HG02938 (cell line): ENCODE measurements around the gene STPG1.

Experiments
- ATAC-seq: cut with Tn5 transposase; IDR thresholded peaks from one replicate; pipeline ENCODE4 v1.9.1; 2021; ENCODE audit warnings: mild to moderate bottlenecking, moderate library complexity; ENCODE audit not compliant: unreplicated experiment

The STPG1 gene

DNA sequence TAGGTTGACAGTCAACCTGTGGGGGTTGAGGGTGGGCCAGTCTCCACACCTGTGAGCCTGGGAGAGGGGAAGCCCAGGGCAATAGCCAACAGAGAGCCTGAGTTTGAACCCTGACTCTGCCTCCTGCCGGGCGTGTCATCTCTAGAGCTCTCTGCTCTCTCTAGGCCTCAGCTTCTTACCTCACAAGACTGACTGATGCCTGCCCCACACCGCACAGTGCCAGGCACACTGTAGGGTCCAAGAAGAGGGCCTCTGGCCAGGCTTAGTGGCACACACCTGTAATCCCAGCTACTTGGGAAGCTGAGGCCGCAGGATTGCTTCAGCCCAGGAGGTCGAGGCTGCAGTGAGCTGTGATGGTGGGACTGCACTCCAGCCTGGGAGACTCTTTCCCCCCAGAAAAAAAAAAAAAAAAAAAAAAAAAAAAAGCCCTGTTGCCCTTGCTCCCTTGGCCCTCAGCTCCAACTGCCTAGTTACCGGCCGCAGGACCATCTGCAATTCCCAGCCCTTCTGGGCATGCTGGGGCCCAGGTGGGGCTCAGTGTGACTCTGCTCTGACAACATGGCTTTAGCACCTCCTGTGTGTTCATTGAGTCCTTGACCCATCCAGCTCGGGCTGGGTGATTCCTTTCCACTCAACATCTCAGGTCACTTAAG, 69.4 kb downstream of the STPG1 start:
- no peak for ATAC-seq

DNA sequence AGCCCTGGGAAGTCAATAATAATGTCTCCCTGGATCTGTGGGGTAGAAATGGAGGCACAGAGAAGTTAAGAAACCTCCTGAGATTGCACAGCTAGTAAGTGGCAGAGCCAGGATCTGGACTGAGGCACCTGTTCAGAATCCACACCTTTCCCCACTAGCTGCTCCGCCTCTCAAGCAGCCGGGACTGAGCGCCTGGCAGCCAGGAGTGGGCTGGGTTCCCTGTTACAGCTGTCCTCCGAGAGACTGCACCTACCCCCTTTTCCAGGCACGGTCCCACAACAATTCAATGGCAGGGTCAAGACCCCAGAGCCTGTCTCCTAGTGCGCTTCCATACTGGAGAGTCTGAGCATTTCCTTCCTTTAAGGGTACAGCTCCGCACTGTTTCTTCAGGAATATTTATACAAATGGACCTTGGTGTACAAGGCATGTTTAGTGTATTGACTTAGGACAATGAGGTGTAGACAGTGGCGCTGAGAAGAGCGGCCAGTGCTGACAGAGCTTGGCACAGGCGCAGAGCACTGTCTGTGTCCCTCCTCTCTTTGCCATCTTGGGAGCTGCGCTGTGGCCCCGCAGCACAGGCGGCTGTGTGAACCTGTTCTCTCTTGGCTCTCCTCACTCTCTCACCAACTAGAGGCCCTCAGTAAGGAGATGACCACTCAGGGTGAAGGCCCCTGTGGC, 70.0 kb downstream of the STPG1 start:
- ATAC-seq = no peak

DNA sequence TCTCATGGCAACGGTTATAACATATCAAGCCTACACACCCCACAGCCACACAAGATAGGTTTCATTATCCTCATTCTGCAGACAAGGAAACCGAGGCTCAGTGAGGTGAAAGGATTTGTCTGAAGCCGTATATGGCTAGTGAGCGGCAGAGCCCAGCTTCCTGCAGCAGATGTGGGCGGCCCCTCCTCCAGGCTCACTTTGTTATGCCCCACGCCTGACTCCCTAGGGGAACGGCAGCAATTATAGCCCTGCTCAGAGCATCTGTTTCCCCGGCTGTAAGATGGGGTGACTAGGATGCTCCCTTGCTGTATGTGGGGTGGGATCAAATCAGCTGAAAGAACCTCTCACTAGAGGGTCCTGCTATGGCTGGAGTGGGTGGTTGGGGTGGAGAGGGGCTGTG, 72.3 kb downstream of the STPG1 start:
- no peak for ATAC-seq

DNA sequence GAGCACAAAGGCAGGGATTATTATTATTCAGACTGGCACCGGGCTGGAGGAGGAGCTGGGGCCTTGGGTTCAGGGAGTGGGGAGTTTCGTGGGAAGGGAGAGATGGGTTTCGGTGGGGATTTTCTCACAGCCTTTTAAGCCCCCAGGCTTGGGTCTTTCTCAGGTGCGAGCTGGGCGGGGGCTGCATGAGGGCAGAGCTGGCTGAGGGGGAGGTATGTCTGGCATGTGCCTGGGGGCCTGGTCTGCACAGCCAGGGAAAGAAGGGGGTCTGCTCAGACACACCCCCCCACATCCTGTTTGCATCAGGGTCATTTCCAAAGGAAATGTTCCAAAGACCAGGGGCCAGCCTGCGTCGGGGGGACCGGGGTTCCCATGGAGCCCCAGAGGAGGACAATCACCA, 72.8 kb downstream of the STPG1 start:
- ATAC-seq = no peak

DNA sequence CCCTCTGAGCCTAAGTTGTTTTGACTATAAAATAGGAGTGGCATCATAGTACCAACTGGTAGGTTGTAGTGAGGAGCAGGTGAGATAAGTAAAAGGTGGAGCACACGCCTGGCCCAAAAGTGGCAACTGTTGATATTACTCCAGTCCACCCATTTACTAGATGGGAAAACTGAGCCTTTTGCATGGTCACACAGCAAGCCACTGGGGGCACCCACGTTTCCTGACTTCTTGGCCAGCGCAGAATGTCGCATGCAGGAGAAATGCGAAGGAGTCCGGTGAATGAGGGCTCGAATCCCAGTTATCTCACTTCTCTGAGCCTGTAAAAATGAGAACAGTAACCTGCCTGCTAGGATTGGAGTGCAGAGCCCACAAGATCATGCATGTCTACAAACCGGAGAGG, 73.6 kb downstream of the STPG1 start:
- ATAC-seq = no peak

DNA sequence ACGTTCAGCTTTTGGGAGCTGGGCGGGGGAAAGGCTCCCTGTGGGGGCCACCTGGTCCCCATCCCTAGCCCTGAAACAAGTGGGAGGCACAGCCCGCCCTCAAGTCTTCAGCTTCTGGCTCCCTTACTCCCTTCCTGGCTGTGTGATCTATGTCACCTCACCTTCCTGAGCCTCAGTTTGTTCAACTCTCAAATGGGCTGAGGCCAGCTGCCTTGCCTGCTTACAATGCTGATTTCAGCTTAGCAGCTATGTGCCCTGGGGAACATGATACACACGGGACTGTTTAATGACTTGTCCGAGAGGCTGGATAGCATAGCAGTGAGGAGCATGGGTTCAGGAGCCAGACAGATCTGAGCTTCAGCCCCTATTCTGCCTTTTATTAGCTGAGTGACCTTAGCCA, 75.1 kb downstream of the STPG1 start:
- no peak for ATAC-seq

DNA sequence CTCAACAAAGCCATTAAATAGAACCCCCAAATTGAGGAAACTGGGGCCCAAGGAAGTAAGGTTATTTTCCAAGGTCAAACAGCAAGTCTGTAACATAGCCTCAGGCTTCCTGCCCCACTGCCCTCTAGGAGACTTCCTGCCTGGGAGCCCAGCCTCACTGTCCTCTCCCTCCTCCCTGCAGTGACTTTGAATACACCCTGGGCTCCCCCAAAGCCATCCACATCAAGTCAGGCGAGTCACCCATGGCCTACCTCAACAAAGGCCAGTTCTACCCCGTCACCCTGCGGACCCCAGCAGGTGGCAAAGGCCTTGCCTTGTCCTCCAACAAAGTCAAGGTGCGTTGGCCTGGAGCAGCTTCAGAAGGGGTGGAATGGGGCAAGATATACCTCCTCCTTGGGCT, 76.1 kb downstream of the STPG1 start:
- no peak for ATAC-seq

DNA sequence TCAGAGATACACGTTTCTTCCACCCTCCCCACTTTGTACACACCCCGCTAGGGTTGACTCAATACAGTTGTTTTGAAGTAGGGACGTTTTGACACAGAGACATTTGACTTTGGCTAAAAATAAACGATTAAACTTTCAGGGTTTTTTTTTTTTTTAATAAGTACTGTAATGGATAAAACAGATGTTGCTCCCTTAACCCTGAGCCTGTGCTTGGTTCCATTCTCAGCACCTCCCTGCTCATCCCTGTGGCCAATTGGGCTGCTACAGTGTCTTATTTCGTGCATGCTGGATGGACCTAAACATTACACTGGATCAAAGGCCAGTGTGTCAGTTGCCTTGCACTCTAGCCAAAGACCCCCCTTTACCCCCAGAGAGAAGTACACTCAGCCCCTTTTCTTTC, 77.5 kb downstream of the STPG1 start:
- no peak for ATAC-seq

DNA sequence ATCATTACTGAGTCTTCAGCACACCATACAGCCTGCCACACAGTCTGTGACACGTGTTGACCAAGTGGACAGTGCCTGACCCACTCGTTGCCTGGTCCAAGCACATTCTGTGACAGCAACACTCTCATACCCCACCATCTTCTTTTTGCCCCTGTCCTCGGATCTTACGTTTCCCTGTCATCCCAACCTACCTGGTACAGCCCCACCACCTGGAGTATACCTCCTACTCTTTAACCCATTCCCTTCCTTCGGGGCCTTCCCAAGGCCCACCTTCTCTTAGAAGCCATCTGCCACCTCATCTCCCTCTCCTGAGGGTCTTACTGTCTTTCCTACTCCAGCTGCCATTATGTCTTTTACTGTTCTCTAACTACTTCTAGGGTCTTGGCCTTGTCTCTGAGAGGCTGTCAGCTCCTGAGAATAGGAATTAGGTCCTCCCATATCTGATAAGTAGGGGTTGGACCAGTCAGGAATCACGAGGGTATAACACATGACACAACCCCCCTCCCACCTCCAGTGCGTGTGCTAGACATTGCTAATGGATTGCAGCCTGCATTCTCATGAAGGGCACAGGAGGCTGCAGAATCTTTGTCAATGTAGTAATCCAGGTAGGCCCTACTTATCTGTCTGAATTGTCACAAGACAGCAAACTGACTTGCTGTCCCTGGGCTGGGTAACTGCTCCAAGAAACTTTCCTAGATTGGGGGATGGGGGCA, 81.5 kb downstream of the STPG1 start:
- ATAC-seq = no peak

DNA sequence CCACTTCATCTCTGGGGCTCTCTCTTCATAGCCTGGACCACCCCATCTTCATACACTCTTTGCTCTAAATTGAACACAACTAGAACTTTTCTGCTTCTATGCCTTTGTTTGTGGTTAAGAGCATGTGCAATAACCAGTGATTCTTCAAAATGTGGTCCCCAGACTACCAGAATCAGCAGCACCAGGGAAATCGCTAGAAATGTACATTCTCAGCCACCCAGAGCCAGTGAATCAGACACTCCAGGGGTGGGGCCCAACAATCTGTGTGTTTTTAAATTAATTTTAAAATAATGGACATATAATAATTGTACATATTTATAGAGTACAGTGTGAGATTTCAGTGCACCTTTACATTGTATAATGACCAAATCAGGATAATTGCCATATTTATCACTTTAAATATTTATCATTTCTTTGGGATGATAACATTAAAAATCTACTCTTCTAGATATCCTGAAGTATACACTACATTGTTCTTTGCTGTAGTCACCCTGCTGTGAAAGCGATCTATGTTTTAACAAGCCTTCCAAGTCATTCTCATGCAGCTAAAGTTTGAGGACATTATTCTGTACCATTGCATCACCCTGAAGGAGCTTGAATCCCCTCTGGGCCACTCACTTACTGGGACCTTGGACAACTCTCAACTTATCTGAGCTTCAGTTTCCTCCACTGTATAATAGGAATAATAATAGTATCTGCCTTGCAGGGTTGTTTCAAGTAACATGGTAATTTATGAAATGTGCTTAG, 83.6 kb downstream of the STPG1 start:
- no peak for ATAC-seq

DNA sequence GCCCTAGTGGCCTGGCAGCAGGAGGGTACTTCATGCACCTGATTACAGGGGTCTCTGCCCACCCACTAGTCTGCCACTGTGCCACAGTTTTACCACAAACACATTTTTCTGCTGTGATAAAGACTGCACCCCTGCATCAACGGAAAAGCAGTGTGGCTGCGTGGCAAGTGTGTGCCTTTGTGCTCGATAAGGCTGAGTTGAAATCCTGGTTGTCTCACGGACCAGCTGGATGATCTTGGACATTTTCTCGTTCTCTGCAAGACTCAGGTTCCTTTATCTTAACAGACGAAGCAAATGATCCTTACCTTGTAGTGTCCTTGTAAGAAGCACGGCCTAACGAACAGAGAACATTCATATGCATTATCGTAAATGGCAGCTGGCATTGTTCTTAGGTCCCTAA, 84.3 kb downstream of the STPG1 start:
- ATAC-seq = no peak

DNA sequence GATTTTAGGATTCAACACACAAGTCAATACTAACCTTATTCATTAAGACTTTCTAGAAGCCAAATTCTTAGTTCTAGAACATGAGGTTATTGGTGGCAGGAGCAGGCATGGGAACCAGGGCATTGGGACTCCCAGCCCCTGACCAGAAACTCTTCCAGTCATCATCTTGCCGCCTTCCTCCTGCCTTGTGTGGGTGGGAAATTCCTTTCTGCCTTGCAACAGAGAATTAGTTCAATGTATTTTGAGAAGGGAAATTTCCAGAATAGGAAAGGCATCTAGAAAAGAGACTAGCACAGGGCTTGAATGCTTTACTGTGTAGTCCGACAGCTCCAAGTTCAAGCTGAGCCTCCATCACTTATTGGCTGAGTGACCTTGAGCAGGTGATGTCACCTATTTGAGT, 85.7 kb downstream of the STPG1 start:
- ATAC-seq = no peak

DNA sequence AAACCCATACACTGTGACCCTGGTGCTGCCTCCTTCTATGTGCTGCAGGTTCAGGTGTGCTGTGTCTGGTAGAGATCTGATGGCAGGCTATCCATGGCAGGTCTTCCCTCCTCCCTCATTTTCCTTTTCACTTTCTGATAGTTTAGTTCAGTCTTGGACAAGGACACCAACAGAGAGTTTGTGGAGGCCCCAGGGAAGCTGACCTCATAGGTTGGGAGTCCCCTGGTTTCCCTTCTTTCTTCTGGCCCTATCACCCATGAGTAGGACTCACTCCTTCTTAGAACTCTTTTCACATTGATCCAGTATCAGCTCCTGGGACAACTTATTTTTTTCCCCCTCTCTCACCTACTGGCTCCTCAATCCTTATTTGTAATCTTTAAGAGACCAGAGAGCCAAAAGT, 86.1 kb downstream of the STPG1 start:
- ATAC-seq = no peak

DNA sequence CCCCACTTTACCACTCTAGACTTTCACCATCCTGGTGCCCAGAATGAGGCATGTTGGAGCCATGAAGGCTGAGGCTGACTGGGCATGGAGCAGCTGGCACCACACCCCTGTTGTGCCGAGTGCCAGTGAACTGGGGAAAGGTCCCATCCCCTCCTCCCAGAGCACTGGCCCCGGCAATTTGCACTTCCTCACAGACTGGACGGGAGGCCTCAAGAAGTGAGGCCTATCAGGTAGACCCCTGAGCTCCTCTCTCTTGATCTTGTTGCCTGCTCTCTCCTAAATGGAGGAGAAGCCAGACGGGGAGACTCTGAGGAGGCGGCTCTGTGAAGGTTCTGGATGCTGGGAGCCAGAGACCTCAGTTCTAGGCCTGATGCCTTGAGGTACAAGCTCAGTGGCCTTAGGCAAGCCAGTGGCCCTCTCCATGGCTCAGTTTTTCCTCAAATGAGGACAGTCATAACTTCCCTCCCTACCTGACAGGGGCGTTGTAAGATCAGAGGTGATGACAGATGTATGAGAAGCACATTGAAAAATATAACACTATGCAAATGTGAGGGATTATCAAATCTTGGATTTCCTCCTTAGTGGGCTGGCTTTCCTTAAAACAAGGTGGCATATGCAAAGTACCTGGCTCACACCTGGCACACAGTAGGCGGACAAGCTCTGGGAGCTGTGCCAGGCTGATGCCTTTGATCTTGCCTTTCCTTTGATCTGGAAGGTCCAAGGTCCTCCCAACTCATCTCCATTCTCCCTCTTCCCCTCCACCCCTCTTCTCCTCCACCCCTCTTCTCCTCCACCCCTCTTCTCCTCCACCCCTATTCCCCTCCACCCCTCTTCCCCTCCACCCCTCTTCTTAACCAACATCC, 87.8 kb downstream of the STPG1 start:
- ATAC-seq = no peak

DNA sequence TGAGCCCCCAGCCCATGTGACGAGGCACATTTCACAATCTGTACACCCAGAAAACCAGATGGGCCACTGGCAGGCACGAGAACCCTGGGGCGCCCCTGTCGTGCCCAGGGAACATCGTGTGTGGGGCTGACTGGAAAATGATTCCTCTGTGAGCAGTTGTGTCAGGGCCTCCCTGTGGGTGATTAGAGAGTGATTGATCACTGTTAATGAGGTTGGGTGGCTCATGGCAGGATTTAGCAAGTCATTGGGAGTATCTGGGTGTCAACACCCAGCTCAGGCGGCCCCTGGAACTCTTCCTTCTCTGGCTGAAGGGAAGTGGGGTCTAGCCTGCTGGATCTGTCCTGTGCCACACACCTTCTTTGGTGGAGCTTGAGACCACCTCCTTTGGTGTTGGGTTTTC, 88.7 kb downstream of the STPG1 start:
- no peak for ATAC-seq

DNA sequence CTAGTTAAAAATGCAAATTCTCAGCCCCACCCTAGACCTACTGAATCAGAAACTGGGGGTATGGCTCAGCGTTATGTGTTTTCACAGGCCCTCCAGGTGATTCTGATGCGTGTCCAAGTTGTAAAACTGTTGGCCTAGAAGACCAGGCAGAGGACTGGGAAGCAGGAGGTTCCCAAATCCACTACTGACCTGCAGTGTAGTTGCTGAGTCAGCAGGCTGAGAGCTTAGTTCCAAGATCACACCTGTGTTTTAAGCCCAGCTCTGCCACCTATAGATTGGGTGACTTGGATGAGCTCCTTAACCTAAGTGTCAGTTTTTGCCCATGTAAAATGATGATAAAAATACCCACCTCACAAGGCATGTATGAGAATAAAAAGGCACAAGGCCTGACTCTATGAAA, 90.3 kb downstream of the STPG1 start:
- no peak for ATAC-seq

DNA sequence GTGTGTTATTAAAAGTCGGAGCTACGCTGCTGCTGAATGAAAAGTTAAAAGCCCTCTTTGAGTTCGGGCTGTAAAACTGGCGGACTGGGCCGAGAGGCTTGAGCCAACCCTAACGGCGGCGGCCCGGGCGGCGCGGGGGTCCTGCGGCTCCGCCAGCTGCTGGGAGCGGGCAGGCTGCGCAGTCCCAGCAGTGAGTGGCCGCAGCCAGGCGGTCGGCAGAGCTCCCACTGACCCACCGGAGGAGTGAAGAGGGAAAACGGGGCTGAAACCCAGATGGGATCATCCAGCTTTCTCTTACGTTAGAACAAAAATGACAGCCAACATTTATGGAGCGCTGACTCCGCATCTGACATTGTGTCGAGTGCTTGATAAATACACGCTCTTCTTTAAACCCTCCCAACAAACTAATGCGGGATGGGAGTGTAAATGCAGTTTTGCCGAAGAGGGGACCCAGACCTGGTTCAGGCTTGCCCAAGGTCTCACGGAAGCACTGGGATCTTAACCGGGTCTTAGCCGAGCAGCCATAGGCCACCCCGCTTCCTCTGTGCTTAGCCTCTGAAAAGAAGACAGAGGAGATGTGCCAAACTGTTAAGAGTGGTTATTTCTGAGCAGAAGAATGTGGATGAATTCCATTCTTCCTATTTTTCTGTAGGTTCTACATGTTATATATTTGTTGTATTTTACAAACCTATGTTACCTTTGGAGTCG, 91.0 kb downstream of the STPG1 start:
- ATAC-seq = no peak

DNA sequence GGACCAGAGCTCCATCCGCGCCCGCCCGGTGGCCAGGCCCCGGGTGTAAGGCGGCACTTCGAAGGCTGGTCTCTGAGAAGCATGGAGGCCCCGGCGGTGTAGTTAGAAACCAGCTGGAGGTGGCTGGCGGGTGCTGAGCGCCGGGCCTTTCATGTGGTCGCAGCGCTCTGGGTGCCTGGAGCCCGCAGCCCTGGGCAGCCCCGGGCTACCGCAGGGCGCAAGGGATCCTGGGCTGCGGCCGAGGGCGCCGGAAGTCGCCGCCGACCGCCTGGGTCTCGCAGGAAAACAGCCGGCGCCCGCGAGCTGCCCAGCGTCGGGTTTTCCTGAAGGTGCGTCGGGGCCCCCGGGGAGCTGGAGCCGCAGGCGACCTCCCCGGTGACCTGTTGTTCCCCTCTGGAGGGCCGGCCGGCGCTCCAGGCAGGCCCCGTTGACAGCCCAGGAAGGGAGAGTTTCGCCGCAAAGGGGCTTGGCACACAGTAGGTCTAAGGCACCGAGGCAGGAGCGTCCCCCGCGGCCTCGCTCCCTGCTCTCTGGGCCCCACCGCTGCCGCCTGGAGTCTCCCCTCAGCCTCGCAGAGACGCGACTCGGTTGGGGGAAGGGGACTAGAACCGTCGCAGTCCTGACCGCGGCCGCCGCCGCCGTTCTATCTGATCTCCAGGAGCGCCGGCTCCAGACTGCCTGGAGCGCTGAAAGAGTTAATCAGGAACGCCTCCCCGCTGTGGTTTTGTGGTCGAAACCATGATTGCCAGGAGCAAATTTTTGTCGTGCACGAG, 91.7 kb downstream of the STPG1 start:
- ATAC-seq = no peak

DNA sequence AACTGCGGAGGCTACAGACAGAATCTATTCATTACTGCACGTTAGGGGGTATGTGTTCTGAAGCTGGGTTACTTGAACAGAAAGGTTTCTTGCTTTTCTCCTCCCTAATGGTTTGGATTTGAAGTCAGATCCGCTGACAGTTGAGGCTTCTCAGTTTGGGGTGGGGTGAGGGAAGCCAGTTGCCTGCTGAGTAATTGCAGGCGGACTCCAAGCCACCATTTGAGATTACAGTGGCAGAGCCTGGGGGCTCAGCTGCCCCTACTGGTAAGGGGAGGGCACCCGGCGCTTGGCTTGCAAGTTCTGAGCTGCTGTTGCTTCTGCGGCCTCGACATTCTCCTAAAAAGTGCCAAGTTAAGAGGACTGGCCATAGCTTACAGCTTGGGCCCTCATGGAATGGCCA, 92.5 kb downstream of the STPG1 start:
- no peak for ATAC-seq
